ENCODE data around the gene CCDC185. TPM values are rescaled to one million over a fixed set of nuclear protein-coding genes. Genes with fewer than 3 reads are reported as not detected.

Gene CCDC185
- polyA plus RNA-seq, 3 donors, result not detected

DNA sequence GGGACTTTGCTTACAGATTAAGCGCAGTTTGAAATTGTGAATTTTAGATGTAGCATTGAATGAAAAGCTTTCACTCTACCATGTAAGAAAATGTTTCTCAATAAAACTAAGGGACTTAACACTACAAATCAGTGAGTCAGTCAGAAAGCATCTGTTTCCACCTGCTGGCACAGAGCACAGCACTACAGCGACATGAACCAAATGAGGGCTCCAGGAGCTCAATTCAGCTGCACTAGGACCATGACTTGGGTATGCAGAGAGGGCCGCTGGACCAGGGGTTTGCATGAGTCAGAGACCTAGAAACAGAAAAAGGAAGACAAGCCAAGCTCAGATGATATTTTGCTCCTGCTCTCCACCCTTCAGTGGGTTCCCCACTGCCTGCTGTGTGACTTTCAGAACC, 34.4 kb upstream of the CCDC185 start:
- intact Hi-C loops (cut with micrococcal nuclease), result no loop called here
- H3K9me3 Mint-ChIP-seq, result peaks cover 0 to 6% (median 2%) of the 10 kb centered on the region in 7 donors
- no peak overlapping the region for H3K4me3 ChIP-seq (replicated peaks in 1 of 3; ENCODE audit: low read depth in 2 of 3, low read length in 3 of 3)
- no peak overlapping the region for H3K27ac ChIP-seq (ENCODE audit: low read depth in 1 of 2, low read length in 2 of 2)
- H3K9me3 ChIP-seq (replicated peaks in 1 of 2; ENCODE audit: control insufficient read depth in 1 of 2, insufficient read depth in 1 of 2, low read length in 2 of 2), result peaks cover 0 to 9% of the 10 kb centered on the region in 2 donors
- no peak overlapping the region for H3K9ac ChIP-seq (ENCODE audit: insufficient read depth, low read length, poor library complexity, severe bottlenecking)
- TF ChIP-seq, protein P1, sequence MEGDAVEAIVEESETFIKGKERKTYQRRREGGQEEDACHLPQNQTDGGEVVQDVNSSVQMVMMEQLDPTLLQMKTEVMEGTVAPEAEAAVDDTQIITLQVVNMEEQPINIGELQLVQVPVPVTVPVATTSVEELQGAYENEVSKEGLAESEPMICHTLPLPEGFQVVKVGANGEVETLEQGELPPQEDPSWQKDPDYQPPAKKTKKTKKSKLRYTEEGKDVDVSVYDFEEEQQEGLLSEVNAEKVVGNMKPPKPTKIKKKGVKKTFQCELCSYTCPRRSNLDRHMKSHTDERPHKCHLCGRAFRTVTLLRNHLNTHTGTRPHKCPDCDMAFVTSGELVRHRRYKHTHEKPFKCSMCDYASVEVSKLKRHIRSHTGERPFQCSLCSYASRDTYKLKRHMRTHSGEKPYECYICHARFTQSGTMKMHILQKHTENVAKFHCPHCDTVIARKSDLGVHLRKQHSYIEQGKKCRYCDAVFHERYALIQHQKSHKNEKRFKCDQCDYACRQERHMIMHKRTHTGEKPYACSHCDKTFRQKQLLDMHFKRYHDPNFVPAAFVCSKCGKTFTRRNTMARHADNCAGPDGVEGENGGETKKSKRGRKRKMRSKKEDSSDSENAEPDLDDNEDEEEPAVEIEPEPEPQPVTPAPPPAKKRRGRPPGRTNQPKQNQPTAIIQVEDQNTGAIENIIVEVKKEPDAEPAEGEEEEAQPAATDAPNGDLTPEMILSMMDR (IDR thresholded peaks at IDR 0.05), result no peak
- H3K36me3 Mint-ChIP-seq, result peaks cover 0 to 3% of the 10 kb centered on the region in 2 donors
- H3K4me1 ChIP-seq (ENCODE audit: control insufficient read depth in 1 of 2, insufficient read depth in 2 of 2, low read length in 2 of 2), result peaks cover 8 to 9% of the 10 kb centered on the region in 2 donors
- no peaks in the 10 kb centered on the region for H3K36me3 ChIP-seq (replicated peaks in 1 of 2; ENCODE audit: control insufficient read depth in 1 of 2, insufficient read depth in 2 of 2, low read length in 2 of 2)
- no peak for DNase-seq
- peaks cover 8% of the 10 kb centered on the region for H3K4me1 Mint-ChIP-seq
- H3K27me3 ChIP-seq (ENCODE audit: control insufficient read depth in 2 of 2, insufficient read depth in 2 of 2, low read length in 2 of 2), result peaks cover 52 to 55% of the 10 kb centered on the region in 2 donors
- no peak overlapping the region for H2AFZ ChIP-seq (ENCODE audit: insufficient read depth, low read depth, low read length, poor library complexity, severe bottlenecking)
- no peak overlapping the region for H3K27ac Mint-ChIP-seq
- WGBS (ENCODE audit: insufficient coverage), result 86% methylated on average over 2 of the region's 3 CpGs
- no peak overlapping the region for H3K4me3 Mint-ChIP-seq
- no peaks in the 10 kb centered on the region for H4K20me1 ChIP-seq (ENCODE audit: insufficient read depth, low read length)
- no peaks in the 10 kb centered on the region for H3K79me2 ChIP-seq (ENCODE audit: insufficient read depth, low read length)
- H3K4me2 ChIP-seq (replicated peaks; ENCODE audit: extremely low read depth, low read length, poor library complexity, severe bottlenecking), result no peak overlapping the region
- H3K27me3 Mint-ChIP-seq (ENCODE audit: low read depth in 3 of 3), result peaks cover 56 to 71% (median 63%) of the 10 kb centered on the region in 3 donors

DNA sequence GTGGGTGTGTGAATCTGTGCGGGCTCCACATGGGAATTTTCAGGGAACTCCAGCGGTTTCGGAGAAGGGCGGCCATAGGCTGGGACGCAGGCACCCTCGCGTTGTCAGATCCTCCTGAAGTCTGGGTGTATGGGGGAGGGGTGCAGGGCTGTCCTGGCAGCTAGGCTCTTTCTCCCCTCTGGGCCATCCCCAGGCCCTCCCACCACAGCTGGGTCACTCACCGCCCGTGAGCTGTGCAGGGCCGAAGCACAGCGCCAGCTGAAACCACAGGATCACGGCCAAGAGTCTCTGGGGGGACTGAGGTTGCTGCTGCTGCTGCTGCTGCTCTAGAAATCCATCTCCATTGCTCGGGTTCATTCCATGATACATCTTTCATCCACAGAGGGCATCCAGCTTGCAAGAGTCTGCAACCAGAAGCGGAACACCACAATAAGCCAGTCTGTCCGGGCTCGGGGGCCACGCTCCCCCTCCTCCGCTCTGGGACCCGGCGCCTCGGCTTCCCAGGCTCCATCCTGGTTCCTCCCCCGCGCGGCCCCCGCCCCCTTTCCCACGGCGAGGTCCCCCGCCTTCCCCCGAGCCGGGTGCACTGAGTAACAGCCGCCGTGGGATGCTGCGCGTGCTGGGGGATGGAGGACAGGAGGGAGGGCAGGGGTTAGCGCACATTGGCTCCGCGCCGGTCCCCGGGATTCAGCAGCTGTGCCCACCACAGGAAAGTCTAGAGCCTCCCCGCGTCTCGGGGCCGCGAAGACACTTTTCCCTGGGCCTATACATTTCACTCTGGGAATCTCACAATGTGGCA, 30.0 kb upstream of the CCDC185 start:
- peak overlapping the region in 2 of 3 experiments; percentile 30 to 70 for H3K4me3 ChIP-seq (replicated peaks in 1 of 3; ENCODE audit: low read depth in 2 of 3, low read length in 3 of 3)
- peaks cover 15 to 19% of the 10 kb centered on the region in 2 donors for H3K4me1 ChIP-seq (ENCODE audit: control insufficient read depth in 1 of 2, insufficient read depth in 2 of 2, low read length in 2 of 2)
- 0% methylated on average over 19 of the region's 44 CpGs for WGBS (ENCODE audit: insufficient coverage)
- peak overlapping the region; percentile 83 for H3K4me2 ChIP-seq (replicated peaks; ENCODE audit: extremely low read depth, low read length, poor library complexity, severe bottlenecking)
- H3K4me1 Mint-ChIP-seq, result peaks cover 17% of the 10 kb centered on the region
- H3K79me2 ChIP-seq (ENCODE audit: insufficient read depth, low read length), result no peaks in the 10 kb centered on the region
- H3K9me3 ChIP-seq (replicated peaks in 1 of 2; ENCODE audit: control insufficient read depth in 1 of 2, insufficient read depth in 1 of 2, low read length in 2 of 2), result peaks cover 0 to 14% of the 10 kb centered on the region in 2 donors
- peak overlapping the region; percentile 53 for H2AFZ ChIP-seq (ENCODE audit: insufficient read depth, low read depth, low read length, poor library complexity, severe bottlenecking)
- H3K9ac ChIP-seq (ENCODE audit: insufficient read depth, low read length, poor library complexity, severe bottlenecking), result no peak overlapping the region
- H4K20me1 ChIP-seq (ENCODE audit: insufficient read depth, low read length), result no peaks in the 10 kb centered on the region
- H3K27ac ChIP-seq (ENCODE audit: low read depth in 1 of 2, low read length in 2 of 2), result no peak overlapping the region
- H3K4me3 Mint-ChIP-seq, result peak overlapping the region; percentile 78 to 90
- peaks cover 62 to 73% of the 10 kb centered on the region in 2 donors for H3K27me3 ChIP-seq (ENCODE audit: control insufficient read depth in 2 of 2, insufficient read depth in 2 of 2, low read length in 2 of 2)
- peaks cover 64 to 73% (median 68%) of the 10 kb centered on the region in 3 donors for H3K27me3 Mint-ChIP-seq (ENCODE audit: low read depth in 3 of 3)
- H3K27ac Mint-ChIP-seq, result no peak overlapping the region
- H3K9me3 Mint-ChIP-seq, result peaks cover 0 to 10% (median 5%) of the 10 kb centered on the region in 7 donors
- peaks cover 0 to 5% of the 10 kb centered on the region in 2 donors for H3K36me3 Mint-ChIP-seq
- intact Hi-C loops (cut with micrococcal nuclease), result loop anchor here in 1 of 2 donors (10.0 kb wide), 1 partner anchor 228 kb away; no protein-coding TSS in a partner anchor
- TF ChIP-seq, protein P1 (IDR thresholded peaks at IDR 0.05), result no peak
- DNase-seq, result no peak
- H3K36me3 ChIP-seq (replicated peaks in 1 of 2; ENCODE audit: control insufficient read depth in 1 of 2, insufficient read depth in 2 of 2, low read length in 2 of 2), result no peaks in the 10 kb centered on the region

Measured in CD14-positive monocyte (primary cell).